Cerebellar nuclear complex (tissue), 1 donor: ENCODE results near the gene NMT1.
"Not testable (repeated sequence)": the region's sequence is repeated elsewhere in the genome, so short reads cannot be mapped to it uniquely, and the experiment has no call there.

Experiments used
- DNase-seq, 2 experiments: peaks; one replicate each; lab custom pipeline; 2025; lab: John Stamatoyannopoulos, UW

NMT1 gene

DNA sequence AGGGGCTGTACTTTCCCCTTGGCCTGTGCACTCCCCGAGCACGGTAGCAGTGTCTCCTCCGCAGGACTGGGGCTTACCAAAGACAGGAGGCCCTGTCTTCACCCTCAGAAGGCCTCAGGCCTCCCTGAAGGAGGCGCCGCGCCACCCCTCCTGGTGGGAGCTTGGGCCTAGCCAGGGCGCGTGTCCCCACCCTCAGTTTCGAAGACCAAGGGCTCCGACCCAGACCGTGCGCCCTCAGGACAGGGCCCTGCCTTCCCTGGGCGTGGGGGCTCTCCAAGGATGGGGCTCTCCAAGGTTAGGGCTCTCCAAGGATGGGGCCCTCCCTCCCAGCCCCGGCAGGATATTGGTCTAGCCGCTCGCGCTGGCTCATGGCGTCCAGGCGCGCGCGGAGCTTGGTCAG is 59.4 kb downstream of the NMT1 start:
- DNase-seq = no peak

DNA sequence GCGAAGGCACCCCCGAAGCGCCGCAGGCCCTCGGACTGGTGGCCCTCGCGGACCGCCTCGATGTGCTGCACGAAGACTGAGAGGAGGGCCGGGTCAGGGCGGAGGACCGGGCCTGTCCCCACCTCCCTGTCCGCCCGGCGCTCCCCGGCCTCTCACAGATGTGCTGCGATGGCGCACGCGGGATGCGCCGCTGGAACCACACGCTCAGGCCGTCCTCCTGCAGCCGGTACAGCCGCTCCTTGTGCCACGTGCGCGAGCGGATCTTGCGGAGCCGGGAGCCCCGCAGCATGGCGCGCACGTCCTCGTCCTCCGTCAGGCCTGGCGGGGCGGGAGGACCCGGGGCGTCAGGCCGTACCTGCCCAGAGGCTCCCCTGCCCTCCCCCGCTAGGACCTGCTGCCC is 59.9 kb downstream of the NMT1 start:
- no peak for DNase-seq

- DNase-seq = no peak
Measured at GRCh38 chr17:45123076-45123770, 62.1 kb downstream of the NMT1 start.

- DNase-seq = no peak
Measured at GRCh38 chr17:45123930-45124796, 63.0 kb downstream of the NMT1 start.

DNA sequence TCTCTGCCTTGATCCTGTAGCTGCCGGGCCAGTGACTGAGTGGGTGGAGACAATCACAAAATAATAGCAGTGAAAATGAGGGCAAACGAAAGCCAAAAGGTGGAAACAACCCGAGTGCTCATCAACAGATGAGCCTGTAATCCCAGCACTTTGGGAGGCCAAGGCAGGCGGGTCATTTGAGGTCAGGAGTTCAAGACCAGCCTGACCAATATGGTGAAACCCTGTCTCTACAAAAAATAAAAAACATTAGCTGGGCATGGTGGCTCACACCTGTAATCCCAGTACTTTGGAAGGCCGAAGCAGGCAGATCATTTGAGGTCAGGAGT is 63.6 kb downstream of the NMT1 start:
- DNase-seq = not testable (repeated sequence)

GRCh38 chr17:45125509-45125908 is 64.4 kb downstream of the NMT1 start:
- DNase-seq = no peak

DNA sequence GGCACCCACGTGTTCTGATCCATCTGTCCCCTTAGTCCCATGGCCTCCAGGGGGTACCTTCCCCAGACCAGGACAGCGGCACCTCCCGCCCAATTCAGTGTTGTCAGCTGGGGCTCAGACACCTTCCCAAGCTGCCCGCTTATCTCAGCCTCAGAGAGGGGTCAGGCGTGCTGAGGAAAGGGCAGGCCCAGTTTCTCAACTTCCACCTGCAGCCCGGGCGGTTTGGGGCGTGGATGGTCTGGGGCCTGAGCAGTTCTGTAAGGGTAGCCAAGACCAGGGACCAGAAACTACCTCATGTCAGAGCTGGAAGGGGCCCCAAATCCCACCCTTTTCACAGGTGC is 66.1 kb downstream of the NMT1 start:
- DNase-seq = no peak

- DNase-seq = no peak
Measured at GRCh38 chr17:45127548-45128300, 66.6 kb downstream of the NMT1 start.

GRCh38 chr17:45128331-45128730 is 67.2 kb downstream of the NMT1 start:
- DNase-seq = no peak

DNA sequence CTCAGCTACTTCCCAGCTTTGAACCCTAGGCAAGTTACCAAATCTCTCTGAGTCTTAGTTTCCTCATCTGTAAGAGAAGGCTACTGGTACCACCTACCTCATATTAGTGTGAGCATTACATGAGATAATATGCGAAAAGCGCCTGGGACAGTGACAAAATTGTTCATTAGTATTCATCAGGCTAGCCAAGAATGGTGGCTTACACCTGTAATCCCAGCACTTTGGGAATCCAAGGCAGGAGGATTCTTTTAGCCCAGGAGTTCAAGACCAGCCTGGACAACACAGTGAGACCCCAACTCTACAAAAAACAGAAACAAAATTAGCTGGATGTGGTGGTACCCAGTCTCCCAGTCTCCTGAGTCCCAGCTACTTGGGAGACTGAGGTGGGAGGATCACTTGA is 67.9 kb downstream of the NMT1 start:
- no peak for DNase-seq

DNA sequence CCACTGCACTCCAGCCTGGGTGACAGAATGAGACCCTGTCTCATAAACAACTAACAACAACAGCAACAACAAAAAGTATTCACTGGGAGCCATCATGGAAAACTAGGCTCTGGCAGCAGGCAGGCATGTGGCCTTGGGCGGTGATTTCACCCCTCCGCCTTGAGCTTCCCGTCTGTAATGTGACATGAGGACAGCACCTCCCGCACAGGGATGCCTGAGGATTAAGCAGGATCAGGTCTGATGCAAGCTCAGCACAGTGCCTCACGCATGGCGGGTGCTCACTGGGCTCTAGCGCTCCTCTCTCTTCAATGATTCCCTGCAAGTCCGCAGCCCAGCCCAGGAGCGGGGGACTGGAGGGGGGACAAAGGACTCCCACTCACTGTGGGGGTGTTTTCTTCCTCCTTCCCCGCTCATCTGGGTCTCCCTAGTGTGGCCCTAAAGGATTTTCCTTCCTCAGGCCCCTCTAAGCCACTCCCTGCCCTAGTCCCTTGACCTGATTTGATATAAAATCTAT is 68.4 kb downstream of the NMT1 start:
- DNase-seq = no peak

DNA sequence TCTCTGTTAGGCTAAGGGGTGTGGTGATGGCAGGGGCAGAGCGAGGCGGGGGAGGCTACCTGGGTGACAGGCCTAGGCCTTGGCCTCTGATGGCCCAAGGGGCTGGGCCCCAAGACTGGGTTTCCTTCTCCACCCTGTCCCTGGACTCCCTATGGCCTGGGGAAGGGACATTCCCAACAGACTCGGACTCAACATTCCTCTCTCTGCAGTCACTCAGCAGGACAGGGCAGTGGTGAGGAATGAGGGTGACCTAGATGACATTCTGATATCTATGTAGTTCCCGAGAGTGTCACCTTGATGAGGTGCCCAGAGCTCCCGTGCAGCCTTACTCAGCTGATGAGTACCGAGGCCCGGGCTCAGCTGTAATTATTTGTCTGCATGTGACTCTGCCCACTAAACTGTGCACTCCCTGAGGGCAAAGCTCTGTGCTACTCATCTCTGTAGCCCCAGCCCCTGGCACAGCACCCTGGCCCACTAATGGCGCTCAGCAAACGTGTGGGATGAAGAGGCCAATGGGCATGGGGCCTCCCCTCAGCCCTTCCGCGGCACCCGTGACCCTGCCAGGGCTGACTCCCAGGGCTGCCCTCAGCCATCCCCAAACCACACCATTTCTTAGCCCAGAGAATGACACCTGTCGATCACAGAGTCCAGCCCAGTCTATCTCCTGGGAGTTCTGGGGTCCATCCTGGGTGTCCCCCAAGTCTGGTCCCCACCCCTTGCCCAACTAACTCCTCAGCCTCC is 69.0 kb downstream of the NMT1 start:
- no peak for DNase-seq

DNA sequence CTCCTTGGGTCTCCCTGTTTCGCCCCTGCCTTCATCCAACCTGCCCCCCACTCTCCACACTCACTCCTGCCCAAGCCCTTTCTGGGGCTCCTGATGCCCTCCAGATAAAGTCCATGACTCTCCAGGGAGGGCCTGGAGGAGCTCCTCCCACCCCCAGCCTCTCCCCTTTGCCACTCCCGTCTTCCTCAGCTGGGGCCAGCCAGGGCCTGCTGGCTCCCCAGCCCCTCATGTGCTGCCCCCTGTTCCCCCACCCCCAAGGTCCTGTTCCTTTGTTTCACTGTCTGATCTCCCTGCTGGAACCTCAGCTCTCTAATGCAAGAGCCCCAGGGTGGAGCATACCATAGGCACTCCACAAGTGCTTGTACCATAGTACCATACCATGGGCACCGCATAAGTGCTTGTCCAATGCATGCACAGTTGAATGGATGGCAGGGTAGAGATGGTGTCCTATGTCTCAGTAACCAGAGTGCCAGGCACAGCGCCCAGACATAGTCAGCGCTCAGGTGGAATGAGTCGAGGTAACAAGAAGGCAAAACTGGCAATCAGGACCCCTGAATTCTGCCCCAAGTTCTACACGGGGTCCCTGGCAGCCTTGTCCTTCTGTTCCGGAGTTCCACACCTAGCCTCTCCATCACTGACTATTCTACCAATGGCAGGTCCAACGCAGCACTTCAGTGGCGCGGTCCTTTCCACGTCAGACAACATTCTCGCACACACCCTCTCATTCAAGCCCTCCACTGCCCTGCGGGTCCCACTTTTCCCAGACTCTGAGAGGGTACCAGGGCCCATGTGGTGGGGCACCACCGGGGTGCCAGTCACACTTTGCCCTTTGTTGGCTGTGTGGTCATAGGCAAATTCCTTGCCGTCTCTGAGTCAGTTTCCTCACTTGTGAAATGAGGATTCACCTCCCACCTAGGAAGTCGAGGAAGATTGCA is 69.8 kb downstream of the NMT1 start:
- no peak for DNase-seq

- no peak for DNase-seq
Measured at GRCh38 chr17:45131616-45132319, 70.7 kb downstream of the NMT1 start.

GRCh38 chr17:45132320-45132571 is 71.1 kb downstream of the NMT1 start, which contains the start of gene PLCD3:
Gene PLCD3 (minus strand): TSS chr17:45132515. CDS start chr17:45132410, 105 bp downstream.
- DNase-seq = no peak

- DNase-seq = peak in 1 of 2 experiments; percentile 48
Measured at GRCh38 chr17:45132572-45133463, 71.7 kb downstream of the NMT1 start.

- DNase-seq = peak; percentile 66 to 94
Measured at GRCh38 chr17:45135192-45135977, 74.3 kb downstream of the NMT1 start, which contains the start of gene ACBD4. Gene ACBD4 (plus strand): TSS chr17:45135687. CDS start chr17:45136145, 458 bp downstream.
